ENCODE results near the gene DIS3L.
"Not testable (repeated sequence)": the region's sequence is repeated elsewhere in the genome, so short reads cannot be mapped to it uniquely, and the experiment has no call there.

The DIS3L gene

GRCh38 chr15:66296186-66296585 is 2.8 kb downstream of the DIS3L start:
- DNase-seq (ENCODE audit: low read depth) = no peak
- TF ChIP-seq CTCF (IDR thresholded peaks at IDR 0.05; ENCODE audit: insufficient read depth, low read depth, low read length, missing control alignments) = no peak
- no peak overlapping the region for H3K4me3 ChIP-seq (ENCODE audit: low read depth, low read length)

- no peak overlapping the region for H3K4me3 ChIP-seq (ENCODE audit: low read depth, low read length)
- no peak for TF ChIP-seq CTCF (IDR thresholded peaks at IDR 0.05; ENCODE audit: insufficient read depth, low read depth, low read length, missing control alignments)
- DNase-seq (ENCODE audit: low read depth) = no peak
These were observed 5.5 kb downstream of the DIS3L start for GRCh38 chr15:66298803-66299251.

- DNase-seq (ENCODE audit: low read depth) = no peak
- no peak for TF ChIP-seq CTCF (IDR thresholded peaks at IDR 0.05; ENCODE audit: insufficient read depth, low read depth, low read length, missing control alignments)
- H3K4me3 ChIP-seq (ENCODE audit: low read depth, low read length) = no peak overlapping the region
These were observed 9.3 kb downstream of the DIS3L start for GRCh38 chr15:66302489-66303278.

GRCh38 chr15:66304425-66304824 is 11.1 kb downstream of the DIS3L start:
- H3K4me3 ChIP-seq (ENCODE audit: low read depth, low read length); DNase-seq (ENCODE audit: low read depth): not testable (repeated sequence)

GRCh38 chr15:66306381-66306780 is 13.0 kb downstream of the DIS3L start:
- no peak for DNase-seq (ENCODE audit: low read depth)
- H3K4me3 ChIP-seq (ENCODE audit: low read depth, low read length) = no peak overlapping the region
- no peak for TF ChIP-seq CTCF (IDR thresholded peaks at IDR 0.05; ENCODE audit: insufficient read depth, low read depth, low read length, missing control alignments)

GRCh38 chr15:66308531-66308930 is 15.2 kb downstream of the DIS3L start:
- no peak overlapping the region for H3K4me3 ChIP-seq (ENCODE audit: low read depth, low read length)
- DNase-seq (ENCODE audit: low read depth) = no peak
- no peak for TF ChIP-seq CTCF (IDR thresholded peaks at IDR 0.05; ENCODE audit: insufficient read depth, low read depth, low read length, missing control alignments)

- TF ChIP-seq CTCF (IDR thresholded peaks at IDR 0.05; ENCODE audit: insufficient read depth, low read depth, low read length, missing control alignments) = no peak
- no peak for DNase-seq (ENCODE audit: low read depth)
- no peak overlapping the region for H3K4me3 ChIP-seq (ENCODE audit: low read depth, low read length)
These were observed 16.5 kb downstream of the DIS3L start for GRCh38 chr15:66309828-66310227.
